ENCODE results near the gene SS18.

The SS18 gene

GRCh38 chr18:26071725-26072124 is 18.7 kb downstream of the SS18 start:
- DNase-seq: no peak

GRCh38 chr18:26071020-26071419 is 19.4 kb downstream of the SS18 start:
- DNase-seq: no peak

DNA sequence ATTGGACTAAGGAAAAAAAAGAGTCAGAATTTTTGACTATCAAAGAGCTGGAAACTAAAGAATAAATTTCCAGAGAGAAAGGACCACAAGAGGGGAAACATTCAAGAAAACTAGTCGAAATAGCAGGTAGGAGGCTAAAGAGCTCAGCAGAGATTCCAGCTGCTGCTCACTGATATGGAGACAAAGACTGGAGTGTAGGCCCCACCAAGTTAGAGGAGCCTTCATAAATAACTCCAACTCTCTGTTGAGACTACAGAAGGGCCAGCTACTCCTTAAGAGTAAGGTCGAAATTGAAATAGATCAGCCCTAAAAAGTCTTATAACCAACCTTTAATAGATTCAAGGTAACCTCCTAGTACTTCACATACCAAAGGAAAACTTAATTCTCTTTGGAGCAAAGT is 31.1 kb downstream of the SS18 start:
- no peak for DNase-seq

DNA sequence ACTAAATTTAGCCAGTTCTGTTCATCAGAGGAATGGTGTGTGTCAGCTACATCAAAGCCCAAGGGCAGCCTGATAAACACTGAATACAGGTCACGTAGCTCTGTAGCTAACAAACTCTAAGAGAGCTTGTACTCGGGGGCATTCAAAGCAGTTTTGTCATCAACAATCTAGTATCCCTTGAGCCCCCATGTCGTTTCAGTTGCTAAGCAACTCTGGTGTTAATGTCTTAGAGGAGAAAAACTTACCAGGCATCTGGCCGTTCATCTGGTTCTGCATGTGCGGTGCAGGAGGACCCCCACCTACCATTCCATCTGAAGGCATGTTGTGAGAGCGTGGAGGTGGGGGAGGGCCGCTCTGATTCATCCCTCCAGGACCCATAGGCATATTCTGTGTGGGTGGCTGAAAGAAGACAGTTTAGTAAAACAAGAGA is 33.1 kb downstream of the SS18 start:
- DNase-seq: no peak

DNA sequence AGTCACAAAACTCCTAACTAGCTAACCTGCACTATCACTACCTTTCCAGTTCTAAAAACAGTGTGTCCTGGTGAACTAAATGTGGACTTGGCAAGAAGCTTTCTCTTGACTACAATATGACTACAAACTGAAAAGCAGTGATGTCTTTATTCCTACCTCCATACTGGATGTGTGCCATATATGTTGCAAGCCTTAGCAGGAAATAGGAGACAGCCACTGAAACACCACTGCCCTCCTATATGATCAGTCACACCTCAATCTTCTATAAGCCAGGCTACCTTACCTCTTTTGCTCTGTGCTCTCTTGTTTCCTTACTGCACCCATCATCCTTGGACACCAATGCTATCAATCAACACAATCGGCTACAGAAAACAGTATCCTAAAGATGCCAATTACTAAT is 34.1 kb downstream of the SS18 start:
- no peak for DNase-seq

- no peak for DNase-seq
Observed at GRCh38 chr18:26052505-26052904, 37.9 kb downstream of the SS18 start.

DNA sequence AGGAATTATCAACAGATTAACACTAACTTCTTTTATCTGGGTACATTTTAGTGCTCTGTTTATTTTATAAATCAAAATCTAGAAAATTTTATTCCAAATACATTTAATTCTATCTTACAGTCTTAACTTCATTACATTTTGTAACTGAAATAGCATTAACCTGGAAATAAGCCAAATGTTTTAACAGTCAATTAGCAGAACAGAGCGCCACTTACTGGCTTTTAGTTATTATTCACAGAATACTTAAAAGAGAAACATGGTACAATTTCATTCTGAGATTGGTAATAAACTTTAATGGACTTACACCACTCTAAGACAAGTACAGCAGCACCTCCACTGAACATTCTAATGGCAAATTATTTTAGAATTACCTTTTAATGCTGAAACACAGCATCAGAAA is 38.6 kb downstream of the SS18 start:
- no peak for DNase-seq

- no peak for DNase-seq
Observed at GRCh38 chr18:26046419-26047077, 43.9 kb downstream of the SS18 start.

DNA sequence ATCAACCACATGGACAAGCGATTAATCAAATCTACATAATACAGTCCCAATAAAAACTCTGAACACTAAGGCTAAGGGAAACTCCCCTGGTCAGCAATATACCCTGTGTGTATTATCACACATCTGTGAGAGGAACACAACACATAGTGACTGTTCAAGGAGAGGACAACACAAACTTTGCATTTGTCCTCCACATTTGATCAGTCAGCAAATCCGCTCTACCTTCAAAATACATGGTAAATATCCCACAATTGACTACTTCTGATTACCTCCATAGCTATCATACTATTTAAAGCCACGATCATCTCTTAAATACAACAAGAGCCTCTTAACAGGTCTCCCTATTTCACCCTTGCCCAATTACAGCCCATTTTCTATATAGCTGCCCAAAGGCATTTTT is 45.6 kb downstream of the SS18 start:
- no peak for DNase-seq

DNA sequence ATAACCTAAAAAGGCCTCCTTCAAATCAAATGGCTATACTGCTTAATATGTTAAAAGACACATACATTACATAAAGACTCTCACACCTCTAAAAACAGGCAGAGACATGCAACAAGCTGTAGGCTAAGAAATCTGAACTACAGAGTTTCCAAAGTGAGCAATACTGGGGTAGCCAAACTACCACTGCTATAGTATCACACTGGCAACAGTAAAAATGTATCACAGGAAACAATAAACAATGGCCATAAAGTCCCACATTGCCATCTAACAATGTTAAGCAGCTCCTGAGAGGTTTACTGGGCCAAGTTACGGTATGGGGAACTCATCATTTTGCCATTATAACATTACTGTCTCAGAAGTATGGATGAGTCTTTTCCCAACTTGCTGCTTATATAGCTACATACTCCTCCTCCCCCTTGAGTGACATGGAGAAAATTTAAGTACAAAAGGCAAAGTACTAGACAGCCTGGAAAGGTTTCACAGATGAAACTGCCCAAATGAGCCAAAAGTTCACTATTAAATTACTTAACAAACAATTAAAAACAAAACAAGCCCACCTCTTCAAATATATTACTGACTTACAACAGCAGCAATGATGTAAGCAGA is 50.3 kb downstream of the SS18 start:
- DNase-seq: no peak

DNA sequence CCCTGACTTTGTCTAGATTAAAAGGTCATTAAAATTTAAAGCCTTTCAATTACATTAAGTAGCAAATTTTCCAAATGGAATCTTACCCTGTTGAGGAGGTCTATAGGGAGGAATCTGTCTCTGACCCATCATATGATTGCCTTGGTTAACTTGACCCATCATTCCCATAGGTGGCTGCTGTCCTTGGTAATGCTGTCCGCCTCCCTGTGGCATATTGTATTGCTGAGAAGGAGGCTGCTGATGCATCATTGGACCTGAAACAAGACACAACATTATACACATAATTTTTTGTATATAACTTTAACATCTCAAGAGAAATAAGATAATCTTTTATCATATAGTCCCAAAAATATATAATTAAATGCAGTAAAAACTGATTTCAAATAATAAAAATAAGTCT is 51.2 kb downstream of the SS18 start:
- no peak for DNase-seq

DNA sequence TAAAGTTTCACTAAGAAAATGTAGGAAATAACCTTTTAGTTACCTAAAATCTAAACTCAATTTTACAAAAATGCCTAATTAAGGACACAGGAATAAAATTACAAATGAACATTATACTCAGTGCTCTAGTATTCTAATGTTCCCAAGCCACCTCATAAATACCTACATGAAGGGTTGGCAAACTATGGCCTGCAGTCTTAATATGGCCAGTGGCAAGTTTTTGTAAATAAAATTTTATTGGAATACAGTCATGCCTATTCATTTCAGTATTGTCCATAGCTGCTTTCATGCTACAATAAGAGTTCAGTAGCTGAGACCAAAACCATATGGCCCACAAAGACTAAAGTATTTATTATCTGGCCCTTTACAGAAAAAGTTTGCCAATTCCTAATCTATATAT is 53.8 kb downstream of the SS18 start:
- no peak for DNase-seq

DNA sequence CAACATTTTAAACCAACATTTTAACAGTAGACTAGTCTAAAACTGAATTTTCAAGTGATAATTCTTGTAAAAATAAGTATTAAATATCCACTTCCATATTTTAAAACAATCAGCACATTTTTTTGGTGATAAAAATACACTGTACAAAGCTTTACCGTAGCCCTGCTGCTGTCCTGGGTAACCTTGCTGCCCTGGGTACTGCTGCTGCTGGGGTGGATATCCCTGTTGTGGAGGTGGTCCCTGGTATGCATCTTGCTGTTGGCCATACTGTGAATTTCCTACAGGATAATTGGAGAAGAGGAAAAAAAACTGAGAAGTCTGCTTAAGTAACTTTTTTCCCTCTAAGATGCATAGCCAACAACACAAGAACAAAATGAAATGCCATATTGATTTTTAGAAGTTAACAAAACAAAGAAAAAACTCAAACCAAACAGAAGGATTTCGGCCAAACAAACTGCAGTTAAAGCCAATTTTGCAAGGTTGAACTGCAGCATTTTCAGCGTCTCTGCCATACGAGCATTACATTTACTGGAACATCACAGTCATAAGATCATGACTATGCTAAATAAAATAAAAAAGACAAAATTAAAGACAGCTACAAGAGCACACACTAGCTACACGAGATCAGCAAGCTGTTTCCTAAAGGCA is 55.4 kb downstream of the SS18 start:
- no peak for DNase-seq

- DNase-seq: no peak
Observed at GRCh38 chr18:26022585-26022984, 67.8 kb downstream of the SS18 start.

DNA sequence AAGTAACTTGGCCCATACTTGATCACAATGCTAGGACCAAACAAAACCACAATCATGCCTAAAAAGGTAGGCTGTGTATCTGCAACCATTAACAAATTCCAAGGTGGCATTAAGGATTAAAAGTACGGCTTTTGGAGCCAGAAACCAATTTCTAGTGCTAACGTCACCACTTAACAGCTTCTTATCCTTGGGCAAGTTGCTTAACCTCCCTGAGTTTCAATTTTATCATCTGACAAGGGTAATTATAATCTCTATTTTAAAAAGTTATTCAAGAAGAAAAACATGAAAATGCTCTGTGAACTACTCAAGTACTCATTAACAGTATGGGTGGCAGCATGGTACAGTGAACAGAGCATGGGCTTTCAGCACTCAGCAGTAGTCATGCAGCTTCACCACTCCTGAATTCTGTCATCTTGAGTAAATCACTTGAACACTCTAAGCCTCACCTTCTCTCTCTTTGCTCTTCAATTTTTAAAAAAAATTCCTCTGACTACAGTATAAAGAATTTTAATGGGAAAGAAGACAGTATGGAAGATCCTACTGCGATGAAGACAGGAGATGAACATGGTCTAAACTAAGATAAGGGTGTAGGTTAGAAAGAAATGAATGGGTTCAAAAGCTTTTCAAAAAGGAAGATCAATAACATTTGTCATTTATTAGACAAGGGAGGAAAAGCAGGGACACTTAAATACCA is 69.2 kb downstream of the SS18 start:
- DNase-seq: no peak

- DNase-seq: no peak
Observed at GRCh38 chr18:26017929-26018328, 72.5 kb downstream of the SS18 start.

DNA sequence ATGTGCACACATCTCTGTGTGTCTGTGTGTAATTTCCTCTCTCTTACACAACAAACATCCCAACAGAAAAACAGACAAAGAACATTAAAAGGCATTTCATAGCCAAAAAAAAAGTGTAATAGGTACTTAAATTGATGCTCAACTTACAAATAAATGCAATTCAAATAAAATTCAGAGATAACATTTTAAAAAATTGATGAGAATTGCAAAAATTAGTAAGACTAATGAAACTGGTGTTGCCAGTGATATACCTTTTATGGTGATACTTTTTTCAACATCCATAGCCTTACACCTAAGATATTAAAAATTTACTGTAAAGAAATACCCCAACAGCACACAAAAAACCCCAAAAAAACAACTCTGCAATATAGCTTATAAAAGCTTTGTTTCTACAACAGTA is 76.0 kb downstream of the SS18 start:
- no peak for DNase-seq

GRCh38 chr18:26008619-26009018 is 81.8 kb downstream of the SS18 start:
- DNase-seq: no peak

GRCh38 chr18:26008096-26008495 is 82.3 kb downstream of the SS18 start:
- DNase-seq: no peak

DNA sequence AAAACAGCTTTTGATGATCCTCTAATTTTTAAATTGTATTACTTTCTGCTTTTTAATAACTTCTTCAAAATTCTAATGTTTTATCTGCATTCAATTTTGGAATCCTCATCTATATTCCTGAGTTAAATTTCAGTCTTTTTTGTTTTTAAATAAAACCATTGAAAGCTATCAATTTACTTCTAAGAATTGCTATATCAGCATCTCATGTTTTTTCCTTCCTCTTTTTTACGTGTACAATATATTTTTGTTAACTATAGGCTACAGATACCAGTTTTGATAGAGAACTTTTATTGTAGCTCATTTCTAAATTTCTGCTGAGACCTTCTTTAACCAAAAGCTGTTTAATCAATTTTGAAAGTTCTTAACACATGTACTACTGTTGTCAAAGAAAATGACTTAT is 84.5 kb downstream of the SS18 start:
- DNase-seq: no peak

- DNase-seq: no peak
Observed at GRCh38 chr18:26004832-26005231, 85.6 kb downstream of the SS18 start.

DNA sequence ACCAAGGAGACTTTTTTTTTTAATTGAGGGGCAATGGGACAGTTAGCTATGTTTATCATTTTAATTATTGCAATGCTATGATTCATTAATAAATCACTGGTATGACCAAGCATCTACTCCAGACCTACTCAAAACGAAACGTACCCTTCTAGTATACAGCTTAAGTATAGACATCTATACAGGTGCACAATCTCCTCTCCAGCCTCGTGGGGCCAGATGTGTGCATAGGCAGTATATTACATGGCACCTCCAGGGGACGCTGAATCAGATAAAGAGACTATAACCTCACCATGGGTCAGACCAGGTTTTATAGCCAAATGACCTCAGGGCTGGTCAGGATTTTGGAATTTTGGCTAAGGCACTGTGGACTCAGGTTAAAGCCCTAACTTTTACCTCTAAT is 86.6 kb downstream of the SS18 start:
- DNase-seq: no peak

GRCh38 chr18:26003356-26003755 is 87.1 kb downstream of the SS18 start:
- no peak for DNase-seq

DNA sequence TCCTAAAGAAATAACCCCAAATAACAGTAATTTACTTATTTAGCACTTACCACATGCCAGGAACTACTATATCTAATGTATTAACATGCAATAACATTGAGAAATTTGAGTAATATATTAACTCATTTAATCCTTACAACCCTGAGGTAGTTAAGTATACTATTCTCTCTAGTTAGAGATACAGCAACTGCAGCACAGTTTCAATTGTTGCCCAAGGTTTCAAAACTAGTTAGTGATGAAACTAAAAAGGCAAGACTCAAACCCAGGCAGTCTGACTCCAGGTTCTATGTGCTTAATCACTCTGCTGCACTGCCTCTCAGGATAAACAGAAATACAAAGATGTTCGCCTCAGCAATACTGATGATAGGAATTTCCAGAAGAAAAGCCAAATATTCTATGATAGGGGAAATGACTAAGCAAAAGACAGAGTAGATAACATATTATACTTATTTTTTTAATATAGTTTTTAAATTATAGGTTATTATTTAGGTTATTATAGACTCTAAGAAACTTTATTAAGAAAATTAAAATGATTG is 88.0 kb downstream of the SS18 start:
- no peak for DNase-seq
